ENCODE results near the gene LRRK1.
A peak's percentile ranks its signal among the peaks of the same experiment; 100 is the strongest.
"Not testable (repeated sequence)": the region's sequence is repeated elsewhere in the genome, so short reads cannot be mapped to it uniquely, and the experiment has no call there.

LRRK1 gene

DNA sequence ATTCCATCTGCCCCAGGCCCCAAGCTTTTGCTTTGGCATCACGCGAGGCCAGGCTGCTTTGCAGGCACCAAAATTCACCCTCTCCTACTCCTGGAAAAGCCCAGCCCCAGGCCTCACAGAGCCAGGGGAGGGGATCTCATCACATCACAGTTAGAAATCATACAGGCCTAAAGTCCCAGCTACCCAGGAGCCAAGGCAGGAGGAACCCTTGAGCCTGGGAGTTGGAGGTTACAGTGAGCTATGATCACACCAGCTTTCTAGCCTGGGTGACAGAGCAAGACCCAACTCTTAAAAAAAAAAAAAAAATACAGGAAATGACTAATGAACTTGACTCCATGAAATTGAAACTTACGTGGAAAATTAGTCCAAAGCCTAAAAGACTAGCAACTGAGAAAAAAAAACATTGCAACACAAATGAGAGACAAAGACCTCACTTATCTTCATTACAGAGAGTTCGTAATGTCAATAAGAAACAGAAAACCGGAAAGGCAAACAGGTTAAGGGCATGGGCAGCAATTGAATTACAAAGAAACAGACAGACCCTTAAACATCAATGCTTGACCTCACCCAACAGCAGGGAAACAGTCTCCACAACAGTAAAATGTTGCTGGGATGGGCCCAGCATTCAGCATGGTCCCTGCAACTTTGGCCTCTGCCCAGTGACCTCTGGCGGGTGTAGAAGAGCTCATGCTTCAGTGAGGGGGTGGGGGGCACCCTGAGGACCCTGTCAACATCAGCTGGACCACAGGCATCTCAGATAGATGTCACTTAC lies 151.5 kb downstream of the LRRK1 start:
- Mint-ChIP-seq H3K4me3 (peak overlapping the region; percentile 68), H3K36me3 (ENCODE audit: low read depth) (no peaks in the 10 kb centered on the region), H3K27ac (peak overlapping the region; percentile 98), H3K27me3 (ENCODE audit: low read depth, poor library complexity) (peaks cover 7% of the 10 kb centered on the region), H3K4me1 (peaks cover 82% of the 10 kb centered on the region), H3K9me3 (peaks cover 20% of the 10 kb centered on the region)
- TF ChIP-seq, protein P1, sequence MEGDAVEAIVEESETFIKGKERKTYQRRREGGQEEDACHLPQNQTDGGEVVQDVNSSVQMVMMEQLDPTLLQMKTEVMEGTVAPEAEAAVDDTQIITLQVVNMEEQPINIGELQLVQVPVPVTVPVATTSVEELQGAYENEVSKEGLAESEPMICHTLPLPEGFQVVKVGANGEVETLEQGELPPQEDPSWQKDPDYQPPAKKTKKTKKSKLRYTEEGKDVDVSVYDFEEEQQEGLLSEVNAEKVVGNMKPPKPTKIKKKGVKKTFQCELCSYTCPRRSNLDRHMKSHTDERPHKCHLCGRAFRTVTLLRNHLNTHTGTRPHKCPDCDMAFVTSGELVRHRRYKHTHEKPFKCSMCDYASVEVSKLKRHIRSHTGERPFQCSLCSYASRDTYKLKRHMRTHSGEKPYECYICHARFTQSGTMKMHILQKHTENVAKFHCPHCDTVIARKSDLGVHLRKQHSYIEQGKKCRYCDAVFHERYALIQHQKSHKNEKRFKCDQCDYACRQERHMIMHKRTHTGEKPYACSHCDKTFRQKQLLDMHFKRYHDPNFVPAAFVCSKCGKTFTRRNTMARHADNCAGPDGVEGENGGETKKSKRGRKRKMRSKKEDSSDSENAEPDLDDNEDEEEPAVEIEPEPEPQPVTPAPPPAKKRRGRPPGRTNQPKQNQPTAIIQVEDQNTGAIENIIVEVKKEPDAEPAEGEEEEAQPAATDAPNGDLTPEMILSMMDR (IDR thresholded peaks at IDR 0.05) = no peak
- no peak for DNase-seq

DNA sequence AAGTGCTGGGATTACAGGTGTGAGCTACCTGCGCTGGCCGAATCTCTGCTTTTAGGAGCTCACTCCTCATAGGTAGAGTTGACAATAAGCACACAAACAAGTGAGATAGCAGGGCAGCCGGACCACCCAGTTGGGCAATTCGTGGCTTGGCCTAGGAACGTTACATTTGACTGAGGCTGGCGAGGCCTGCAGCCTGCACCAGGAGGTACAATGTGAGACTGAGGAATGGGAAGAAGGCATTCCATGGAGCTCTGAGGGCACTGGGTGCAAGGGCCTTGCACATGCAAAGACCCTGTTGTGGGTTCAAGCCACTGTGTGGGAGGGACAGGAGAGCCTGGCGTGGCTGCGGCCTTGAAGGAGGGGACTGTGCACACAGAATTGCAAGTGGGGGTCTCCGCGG lies 152.5 kb downstream of the LRRK1 start:
- no peak for DNase-seq
- H3K9me3 Mint-ChIP-seq = peaks cover 20% of the 10 kb centered on the region
- H3K36me3 Mint-ChIP-seq (ENCODE audit: low read depth) = no peaks in the 10 kb centered on the region
- peaks cover 84% of the 10 kb centered on the region for H3K4me1 Mint-ChIP-seq
- TF ChIP-seq, protein P1 (IDR thresholded peaks at IDR 0.05) = no peak
- H3K27ac Mint-ChIP-seq = peak overlapping the region; percentile 86
- H3K27me3 Mint-ChIP-seq (ENCODE audit: low read depth, poor library complexity) = peaks cover 3% of the 10 kb centered on the region
- no peak overlapping the region for H3K4me3 Mint-ChIP-seq

DNA sequence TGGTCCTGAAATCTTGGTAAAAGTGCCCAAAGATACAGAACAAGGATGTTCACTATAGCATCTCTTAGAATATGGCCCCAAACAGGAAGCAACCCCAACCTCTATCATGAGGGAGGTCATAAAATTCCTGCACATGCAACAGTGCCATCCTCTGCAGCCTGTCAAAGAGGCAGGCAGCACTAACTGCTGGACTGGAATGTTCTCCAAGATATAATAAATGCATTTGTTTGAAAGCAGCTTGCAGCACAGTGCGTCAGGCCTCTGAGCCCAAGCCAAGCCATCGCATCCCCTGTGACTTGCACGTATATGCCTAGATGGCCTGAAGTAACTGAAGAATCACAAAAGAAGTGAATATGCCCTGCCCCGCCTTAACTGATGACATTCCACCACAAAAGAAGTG lies 153.1 kb downstream of the LRRK1 start:
- not testable (repeated sequence) for H3K27ac Mint-ChIP-seq; DNase-seq; H3K4me3 Mint-ChIP-seq; H3K36me3 Mint-ChIP-seq (ENCODE audit: low read depth); H3K27me3 Mint-ChIP-seq (ENCODE audit: low read depth, poor library complexity)
- peaks cover 84% of the 10 kb centered on the region for H3K4me1 Mint-ChIP-seq
- H3K9me3 Mint-ChIP-seq = peaks cover 20% of the 10 kb centered on the region

DNA sequence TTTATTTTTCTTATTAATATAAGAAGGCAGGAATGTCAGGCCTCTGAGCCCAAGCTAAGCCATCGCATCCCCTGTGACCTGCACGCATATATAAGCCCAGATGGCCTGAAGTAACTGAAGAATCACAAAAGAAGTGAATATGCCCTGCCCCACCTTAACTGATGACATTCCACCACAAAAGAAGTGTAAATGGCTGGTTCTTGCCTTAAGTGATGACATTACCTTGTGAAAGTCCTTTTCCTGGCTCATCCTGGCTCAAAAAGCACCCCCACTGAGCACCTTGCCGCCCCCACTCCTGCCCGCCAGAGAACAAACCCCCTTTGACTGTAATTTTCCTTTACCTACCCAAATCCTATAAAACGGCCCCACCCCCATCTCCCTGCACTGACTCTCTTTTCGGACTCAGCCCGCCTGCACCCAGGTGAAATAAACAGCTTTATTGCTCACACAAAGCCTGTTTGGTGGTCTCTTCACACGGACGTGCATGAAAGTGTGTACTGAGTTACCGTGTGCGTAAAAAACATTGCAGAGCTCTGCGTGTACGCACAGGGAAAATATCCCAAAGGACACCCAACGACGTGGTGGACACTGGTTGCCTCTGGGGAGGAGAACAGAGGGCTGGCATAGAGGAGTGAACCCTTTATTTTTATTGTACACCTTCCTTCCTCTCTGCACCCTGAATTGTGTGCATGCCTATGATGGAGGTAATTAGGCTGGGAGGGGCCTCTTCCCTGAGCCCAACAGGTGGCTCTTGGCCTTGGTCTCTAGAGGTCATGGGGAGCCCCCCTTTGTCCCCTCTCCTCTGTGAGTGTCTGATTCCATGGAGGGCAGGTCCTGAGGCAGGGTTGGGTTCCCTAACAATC lies 158.9 kb downstream of the LRRK1 start:
- Mint-ChIP-seq H3K4me1 (peaks cover 58% of the 10 kb centered on the region), H3K9me3 (peaks cover 13% of the 10 kb centered on the region)
- H3K36me3 Mint-ChIP-seq (ENCODE audit: low read depth); DNase-seq; H3K27me3 Mint-ChIP-seq (ENCODE audit: low read depth, poor library complexity); H3K27ac Mint-ChIP-seq; H3K4me3 Mint-ChIP-seq: not testable (repeated sequence)

DNA sequence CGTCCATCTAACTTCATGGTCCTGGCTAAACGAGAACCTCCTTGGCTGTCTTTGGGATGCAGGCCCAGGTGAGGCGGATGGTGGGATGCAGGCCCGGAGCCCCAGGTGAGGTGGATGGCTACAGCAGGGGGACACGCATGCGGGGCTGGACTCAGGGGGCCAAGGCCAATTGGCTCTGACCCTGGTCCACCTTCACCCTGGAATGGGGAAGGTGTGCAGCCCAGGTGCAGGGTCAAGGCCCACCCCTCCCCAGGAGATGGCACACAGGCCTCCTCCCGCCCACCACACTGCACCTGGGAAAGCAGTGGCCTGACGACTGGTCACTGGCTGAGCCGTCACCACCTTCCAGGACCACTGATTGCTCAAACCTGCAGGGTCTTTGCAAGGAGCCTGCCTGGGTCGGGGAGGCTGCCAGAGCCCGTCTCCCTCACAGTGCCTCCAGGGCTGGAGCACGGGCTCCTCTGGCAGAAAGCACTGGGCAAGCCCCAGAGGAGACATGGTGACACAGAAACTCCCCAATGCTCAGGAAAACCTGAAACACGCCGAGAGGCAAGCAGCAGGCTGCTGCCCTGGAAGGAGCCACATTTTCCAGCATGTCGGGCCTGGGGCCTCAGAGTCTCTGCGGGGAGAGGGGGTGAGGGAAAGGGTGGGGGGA lies 159.6 kb downstream of the LRRK1 start:
- DNase-seq = no peak
- peaks cover 54% of the 10 kb centered on the region for H3K4me1 Mint-ChIP-seq
- TF ChIP-seq, protein P1 (IDR thresholded peaks at IDR 0.05) = no peak
- peaks cover 5% of the 10 kb centered on the region for H3K9me3 Mint-ChIP-seq
- no peaks in the 10 kb centered on the region for H3K36me3 Mint-ChIP-seq (ENCODE audit: low read depth)
- H3K27me3 Mint-ChIP-seq (ENCODE audit: low read depth, poor library complexity) = peaks cover 8% of the 10 kb centered on the region
- no peak overlapping the region for H3K4me3 Mint-ChIP-seq
- H3K27ac Mint-ChIP-seq = no peak overlapping the region

DNA sequence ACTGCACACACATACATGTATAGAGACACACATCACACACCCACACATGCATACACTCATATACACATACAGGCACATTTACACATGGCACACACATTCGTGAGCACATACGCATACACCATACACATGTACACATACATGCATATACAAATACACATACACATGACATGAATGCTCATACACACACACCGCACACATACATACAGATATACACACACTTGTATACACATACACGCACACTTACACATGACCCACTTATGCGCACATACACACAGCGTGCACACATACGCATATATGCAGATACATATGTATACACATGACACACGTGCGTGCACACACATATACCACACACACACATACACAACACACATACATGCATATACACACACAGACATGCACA lies 162.7 kb downstream of the LRRK1 start:
- TF ChIP-seq, protein P1 (IDR thresholded peaks at IDR 0.05) = no peak
- H3K27me3 Mint-ChIP-seq (ENCODE audit: low read depth, poor library complexity) = peaks cover 8% of the 10 kb centered on the region
- DNase-seq = no peak
- H3K27ac Mint-ChIP-seq = peak overlapping the region; percentile 39
- no peaks in the 10 kb centered on the region for H3K36me3 Mint-ChIP-seq (ENCODE audit: low read depth)
- H3K4me3 Mint-ChIP-seq = no peak overlapping the region
- H3K9me3 Mint-ChIP-seq = no peaks in the 10 kb centered on the region
- peaks cover 38% of the 10 kb centered on the region for H3K4me1 Mint-ChIP-seq

Measured in nephron progenitor cell (in vitro differentiated cells).